AML-193 (cell line): ENCODE data around the gene CLPX.
A peak's percentile ranks its signal among the peaks of the same experiment; 100 is the strongest.
"Not testable (repeated sequence)": the region's sequence is repeated elsewhere in the genome, so short reads cannot be mapped to it uniquely, and the experiment has no call there.

Source experiments
- DNase-seq, 2 experiments: peaks; one replicate each; lab custom pipeline; 2025; lab: John Stamatoyannopoulos, UW

Gene CLPX

GRCh38 chr15:65172531-65172930, 12.6 kb downstream of the CLPX start:
- DNase-seq: no peak

- no peak for DNase-seq
Measured at GRCh38 chr15:65171428-65171827, 13.7 kb downstream of the CLPX start.

GRCh38 chr15:65165875-65166274, 19.3 kb downstream of the CLPX start:
- no peak for DNase-seq

GRCh38 chr15:65164139-65164538, 21.0 kb downstream of the CLPX start:
- no peak for DNase-seq

- DNase-seq: no peak
Measured at GRCh38 chr15:65163041-65163440, 22.1 kb downstream of the CLPX start.

GRCh38 chr15:65156692-65157091, 28.4 kb downstream of the CLPX start:
- no peak for DNase-seq

GRCh38 chr15:65154720-65155119, 30.4 kb downstream of the CLPX start:
- no peak for DNase-seq

GRCh38 chr15:65147902-65148301, 37.2 kb downstream of the CLPX start:
- DNase-seq: no peak

GRCh38 chr15:65146438-65146837, 38.7 kb downstream of the CLPX start:
- DNase-seq: no peak

GRCh38 chr15:65138631-65139030, 46.5 kb downstream of the CLPX start:
- not testable (repeated sequence) for DNase-seq

GRCh38 chr15:65137893-65138292, 47.2 kb downstream of the CLPX start:
- DNase-seq: not testable (repeated sequence)

- not testable (repeated sequence) for DNase-seq
Measured at GRCh38 chr15:65137089-65137488, 48.1 kb downstream of the CLPX start.

GRCh38 chr15:65134538-65134937, 50.6 kb downstream of the CLPX start:
- no peak for DNase-seq

GRCh38 chr15:65133548-65134200, 51.5 kb downstream of the CLPX start, which contains the start of gene PDCD7:
Gene PDCD7 (minus strand): TSS chr15:65133808. CDS start chr15:65133781, 27 bp downstream.
- peak; percentile 73 to 88 for DNase-seq

- peak; percentile 9 for DNase-seq
Measured at GRCh38 chr15:65132878-65133547, 52.1 kb downstream of the CLPX start.

GRCh38 chr15:65130941-65131340, 54.2 kb downstream of the CLPX start:
- DNase-seq: no peak

GRCh38 chr15:65115542-65115941, 69.6 kb downstream of the CLPX start:
- no peak for DNase-seq

GRCh38 chr15:65115086-65115485, 70.1 kb downstream of the CLPX start, which contains the start of gene UBAP1L:
Gene UBAP1L (minus strand): TSS chr15:65115200. CDS start chr15:65106215, 8,985 bp downstream.
- no peak for DNase-seq

GRCh38 chr15:65110676-65111292, 74.4 kb downstream of the CLPX start:
- no peak for DNase-seq

- no peak for DNase-seq
Measured at GRCh38 chr15:65106011-65106590, 79.0 kb downstream of the CLPX start.

- DNase-seq: no peak
Measured at GRCh38 chr15:65105038-65105437, 80.1 kb downstream of the CLPX start.

- no peak for DNase-seq
Measured at GRCh38 chr15:65102912-65103311, 82.2 kb downstream of the CLPX start.
